Measurements from ENCODE around the gene ATG4D.
"Not testable (repeated sequence)": the region's sequence is repeated elsewhere in the genome, so short reads cannot be mapped to it uniquely, and the experiment has no call there.

- not testable (repeated sequence) for TF ChIP-seq CTCF, POLR2A (IDR thresholded peaks at IDR 0.05)
These were observed 30.1 kb downstream of the ATG4D start for GRCh38 chr19:10573793-10574192.
